HG02938 (cell line): ENCODE measurements around the gene ZNF75A.

Experiments used
- ATAC-seq: cut with Tn5 transposase; IDR thresholded peaks from one replicate; pipeline ENCODE4 v1.9.1; 2021; ENCODE audit warnings: mild to moderate bottlenecking, moderate library complexity; ENCODE audit not compliant: unreplicated experiment

ZNF75A gene

GRCh38 chr16:3285131-3285530, 20.2 kb upstream of the ZNF75A start:
- ATAC-seq: no peak

- ATAC-seq: no peak
Measured at GRCh38 chr16:3289998-3290673, 15.2 kb upstream of the ZNF75A start.

- no peak for ATAC-seq
Measured at GRCh38 chr16:3292604-3293003, 12.7 kb upstream of the ZNF75A start.

GRCh38 chr16:3295209-3295608, 10.1 kb upstream of the ZNF75A start:
- ATAC-seq: no peak

GRCh38 chr16:3295783-3296182, 9.5 kb upstream of the ZNF75A start:
- no peak for ATAC-seq

GRCh38 chr16:3304370-3304769, 927 bp upstream of the ZNF75A start:
- no peak for ATAC-seq

GRCh38 chr16:3306078-3306477, 781 bp downstream of the ZNF75A start:
- no peak for ATAC-seq

- ATAC-seq: no peak
Measured at GRCh38 chr16:3311496-3311895, 6.2 kb downstream of the ZNF75A start.

- ATAC-seq: no peak
Measured at GRCh38 chr16:3317315-3317999, 12.2 kb downstream of the ZNF75A start.

GRCh38 chr16:3321816-3322215, 16.5 kb downstream of the ZNF75A start:
- ATAC-seq: no peak

GRCh38 chr16:3327514-3327913, 22.2 kb downstream of the ZNF75A start:
- no peak for ATAC-seq

GRCh38 chr16:3328104-3328503, 22.8 kb downstream of the ZNF75A start:
- ATAC-seq: no peak

GRCh38 chr16:3328643-3329042, 23.3 kb downstream of the ZNF75A start:
- ATAC-seq: no peak

- ATAC-seq: no peak
Measured at GRCh38 chr16:3346041-3346440, 40.7 kb downstream of the ZNF75A start.

GRCh38 chr16:3347586-3347985, 42.3 kb downstream of the ZNF75A start:
- no peak for ATAC-seq

GRCh38 chr16:3348547-3349167, 43.4 kb downstream of the ZNF75A start:
- ATAC-seq: no peak

GRCh38 chr16:3349175-3349574, 43.9 kb downstream of the ZNF75A start:
- no peak for ATAC-seq

GRCh38 chr16:3355589-3355988, 50.3 kb downstream of the ZNF75A start, which contains the start of gene OR2C1:
TSS of gene OR2C1 (plus strand) at chr16:3355889. CDS start at chr16:3355941, 52 bp downstream.
- no peak for ATAC-seq

GRCh38 chr16:3356118-3356517, 50.8 kb downstream of the ZNF75A start:
- no peak for ATAC-seq

GRCh38 chr16:3358871-3359270, 53.6 kb downstream of the ZNF75A start:
- no peak for ATAC-seq

- no peak for ATAC-seq
Measured at GRCh38 chr16:3362931-3363330, 57.6 kb downstream of the ZNF75A start.

- ATAC-seq: no peak
Measured at GRCh38 chr16:3363793-3364192, 58.5 kb downstream of the ZNF75A start.
